HepG2 (cell line): ENCODE measurements around the gene GNA14. TPM values are rescaled to one million over a fixed set of nuclear protein-coding genes. Genes with fewer than 3 reads are reported as not detected.
A peak's percentile ranks its signal among the peaks of the same experiment; 100 is the strongest.

Source experiments
- DBP ChIP-seq: sonication (generic); formaldehyde crosslinking; IDR thresholded peaks from 2 replicates; pipeline ENCODE4 v1.4.0; 2020; ENCODE audit warnings: missing genetic modification reagents; ENCODE audit errors: not compliant biosample characterization
- EHMT2 ChIP-seq: fragments of 200-600 bp; sonication (generic); IDR thresholded peaks from 2 replicates; pipeline ENCODE4 v1.7.0; 2017; ENCODE audit warnings: antibody characterized with exemption, low read depth, low read length, borderline replicate concordance
- ELF3 ChIP-seq: IDR thresholded peaks from 2 replicates; pipeline ENCODE4 v1.6.1; 2016; ENCODE audit warnings: missing genetic modification reagents, missing compliant biosample characterization
- HNF1B ChIP-seq: sonication (generic); formaldehyde crosslinking; IDR thresholded peaks from 2 replicates; pipeline ENCODE4 v1.5.1; 2020; ENCODE audit warnings: mild to moderate bottlenecking, moderate library complexity, missing genetic modification reagents
- MIXL1 ChIP-seq: IDR thresholded peaks from 2 replicates; pipeline ENCODE4 v1.6.1; 2016
- RARA ChIP-seq: IDR thresholded peaks from 2 replicates; pipeline ENCODE4 v1.6.1; 2016; ENCODE audit warnings: missing genetic modification reagents, missing compliant biosample characterization
- REST ChIP-seq, 2 experiments: IDR thresholded peaks; 2 replicates each; pipeline ENCODE4 v1.6.1; 2011 to 2012; ENCODE audit warnings: low read length in 2 of 2, borderline replicate concordance in 1 of 2, low read depth in 1 of 2, mild to moderate bottlenecking in 1 of 2, moderate library complexity in 1 of 2
- SALL1 ChIP-seq: sonication (generic); formaldehyde crosslinking; IDR thresholded peaks from 2 replicates; pipeline ENCODE4 v1.8.0; 2022; ENCODE audit warnings: mild to moderate bottlenecking, missing genetic modification reagents
- ZBTB26 ChIP-seq: IDR thresholded peaks from 2 replicates; pipeline ENCODE4 v1.6.1; 2016; ENCODE audit warnings: missing compliant biosample characterization, missing genetic modification reagents, borderline replicate concordance
- ZKSCAN8 ChIP-seq: IDR thresholded peaks from 2 replicates; pipeline ENCODE4 v1.6.1; 2016; ENCODE audit warnings: borderline replicate concordance, missing genetic modification reagents, missing compliant biosample characterization
- ZMYM2 ChIP-seq: sonication (generic); formaldehyde crosslinking; IDR thresholded peaks from 2 replicates; pipeline ENCODE4 v1.8.0; 2022; ENCODE audit warnings: mild to moderate bottlenecking, missing genetic modification reagents
- ZNF331 ChIP-seq: sonication (generic); formaldehyde crosslinking; IDR thresholded peaks from 2 replicates; pipeline ENCODE4 v1.4.0; 2020; ENCODE audit warnings: missing genetic modification reagents
- ZNF615 ChIP-seq: sonication (generic); formaldehyde crosslinking; IDR thresholded peaks from 2 replicates; pipeline ENCODE4 v1.5.0; 2020; ENCODE audit warnings: mild to moderate bottlenecking, missing genetic modification reagents, borderline replicate concordance
- polyA plus RNA-seq, 8 experiments: library from polyadenylated mRNA; depleted of rRNA in 3 of 8; stranded (reverse) in 7 of 8; unstranded in 1 of 8; fragments of >200 nt; fragmentation: Illumina TruSeq in 4 of 8; extraction: Trizol in 4 of 8; gene quantifications; 2 replicates each; pipeline versions ENCODE4 v1.2.1 to v1.2.3, GENCODE V29; 2011 to 2016; ENCODE audit warnings: low read depth in 4 of 8, missing spikeins in 1 of 8, mixed read lengths in 1 of 8; ENCODE audit not compliant: insufficient read depth in 1 of 8
- total RNA-seq, 5 experiments: library from RNA; depleted of rRNA; stranded (reverse); fragments of >200 nt; fragmentation: Illumina TruSeq; extraction: Trizol; gene quantifications; 2 replicates each; pipeline ENCODE4 v1.2.3, GENCODE V29; 2016; ENCODE audit warnings: low read depth in 1 of 5
- TF ChIP-seq, protein P1 (sequence below): IDR thresholded peaks from 2 replicates; pipeline ENCODE4 v1.6.1; 2016; ENCODE audit warnings: mild to moderate bottlenecking
- TF ChIP-seq, protein P2 (sequence below): IDR thresholded peaks from 2 replicates; pipeline ENCODE4 v1.4.0; 2020; ENCODE audit warnings: mild to moderate bottlenecking, missing genetic modification reagents

GNA14 gene
- total and polyA plus RNA-seq, 2 of the 13 experiments (the other 11 are each of a cell fraction or from before 2014, with no cell fraction given): not detected

- TF ChIP-seq HNF1B (CRISPR knock-in tag): 0 out of 2 replicates have a peak, but pooled peaks have one; percentile 36
- TF ChIP-seq REST (IDR thresholded peaks at IDR 0.05; ENCODE audit: borderline replicate concordance in 1 of 2, low read depth in 1 of 2, low read length in 2 of 2): 0 out of 4 replicates have a peak, but pooled peaks of 1 of the 2 experiments have one; percentile 8
- TF ChIP-seq ZKSCAN8 (CRISPR knock-in tag): peak; percentile 40; the same call in 1 of the 2 replicates
- TF ChIP-seq, protein P1, sequence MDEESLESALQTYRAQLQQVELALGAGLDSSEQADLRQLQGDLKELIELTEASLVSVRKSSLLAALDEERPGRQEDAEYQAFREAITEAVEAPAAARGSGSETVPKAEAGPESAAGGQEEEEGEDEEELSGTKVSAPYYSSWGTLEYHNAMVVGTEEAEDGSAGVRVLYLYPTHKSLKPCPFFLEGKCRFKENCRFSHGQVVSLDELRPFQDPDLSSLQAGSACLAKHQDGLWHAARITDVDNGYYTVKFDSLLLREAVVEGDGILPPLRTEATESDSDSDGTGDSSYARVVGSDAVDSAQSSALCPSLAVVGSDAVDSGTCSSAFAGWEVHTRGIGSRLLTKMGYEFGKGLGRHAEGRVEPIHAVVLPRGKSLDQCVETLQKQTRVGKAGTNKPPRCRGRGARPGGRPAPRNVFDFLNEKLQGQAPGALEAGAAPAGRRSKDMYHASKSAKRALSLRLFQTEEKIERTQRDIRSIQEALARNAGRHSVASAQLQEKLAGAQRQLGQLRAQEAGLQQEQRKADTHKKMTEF (CRISPR knock-in tag): peak; percentile 33; the same call in 1 of the 2 replicates
- TF ChIP-seq ZBTB26: peak; percentile 34; the same call in 1 of the 2 replicates
- TF ChIP-seq ELF3 (CRISPR knock-in tag): peak; percentile 79
- TF ChIP-seq ZMYM2 (CRISPR knock-in tag): no peak
- TF ChIP-seq, protein P2, sequence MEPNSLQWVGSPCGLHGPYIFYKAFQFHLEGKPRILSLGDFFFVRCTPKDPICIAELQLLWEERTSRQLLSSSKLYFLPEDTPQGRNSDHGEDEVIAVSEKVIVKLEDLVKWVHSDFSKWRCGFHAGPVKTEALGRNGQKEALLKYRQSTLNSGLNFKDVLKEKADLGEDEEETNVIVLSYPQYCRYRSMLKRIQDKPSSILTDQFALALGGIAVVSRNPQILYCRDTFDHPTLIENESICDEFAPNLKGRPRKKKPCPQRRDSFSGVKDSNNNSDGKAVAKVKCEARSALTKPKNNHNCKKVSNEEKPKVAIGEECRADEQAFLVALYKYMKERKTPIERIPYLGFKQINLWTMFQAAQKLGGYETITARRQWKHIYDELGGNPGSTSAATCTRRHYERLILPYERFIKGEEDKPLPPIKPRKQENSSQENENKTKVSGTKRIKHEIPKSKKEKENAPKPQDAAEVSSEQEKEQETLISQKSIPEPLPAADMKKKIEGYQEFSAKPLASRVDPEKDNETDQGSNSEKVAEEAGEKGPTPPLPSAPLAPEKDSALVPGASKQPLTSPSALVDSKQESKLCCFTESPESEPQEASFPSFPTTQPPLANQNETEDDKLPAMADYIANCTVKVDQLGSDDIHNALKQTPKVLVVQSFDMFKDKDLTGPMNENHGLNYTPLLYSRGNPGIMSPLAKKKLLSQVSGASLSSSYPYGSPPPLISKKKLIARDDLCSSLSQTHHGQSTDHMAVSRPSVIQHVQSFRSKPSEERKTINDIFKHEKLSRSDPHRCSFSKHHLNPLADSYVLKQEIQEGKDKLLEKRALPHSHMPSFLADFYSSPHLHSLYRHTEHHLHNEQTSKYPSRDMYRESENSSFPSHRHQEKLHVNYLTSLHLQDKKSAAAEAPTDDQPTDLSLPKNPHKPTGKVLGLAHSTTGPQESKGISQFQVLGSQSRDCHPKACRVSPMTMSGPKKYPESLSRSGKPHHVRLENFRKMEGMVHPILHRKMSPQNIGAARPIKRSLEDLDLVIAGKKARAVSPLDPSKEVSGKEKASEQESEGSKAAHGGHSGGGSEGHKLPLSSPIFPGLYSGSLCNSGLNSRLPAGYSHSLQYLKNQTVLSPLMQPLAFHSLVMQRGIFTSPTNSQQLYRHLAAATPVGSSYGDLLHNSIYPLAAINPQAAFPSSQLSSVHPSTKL (CRISPR knock-in tag): peak; percentile 93
- peak; percentile 68 for TF ChIP-seq RARA
- TF ChIP-seq ZNF331 (CRISPR knock-in tag): peak; percentile 41; the same call in 1 of the 2 replicates
- TF ChIP-seq EHMT2: 0 out of 2 replicates have a peak, but pooled peaks have one; percentile 19
- peak; percentile 34; the same call in 1 of the 2 replicates for TF ChIP-seq MIXL1
- TF ChIP-seq ZNF615 (CRISPR knock-in tag): 0 out of 2 replicates have a peak, but pooled peaks have one; percentile 49
- no peak for TF ChIP-seq DBP
- peak; percentile 46; the same call in 1 of the 2 replicates for TF ChIP-seq SALL1
Observed at GRCh38 chr9:77534376-77535057, 113.6 kb downstream of the GNA14 start (continued).
